GM08714 (cell line): Measurements from ENCODE around the gene CDR2.
"Not testable (repeated sequence)": the region's sequence is repeated elsewhere in the genome, so short reads cannot be mapped to it uniquely, and the experiment has no call there.

Experiments
- H3K4me3 ChIP-seq: fragments of 200-500 bp; sonication (Bioruptor generic); 2 replicates; pipeline ENCODE4 v1.5.1; 2014; ENCODE audit warnings: mild to moderate bottlenecking, low read length, inconsistent platforms
- ZNF274 ChIP-seq: IDR thresholded peaks from 2 replicates; pipeline ENCODE4 v1.6.1; 2012; ENCODE audit warnings: mild to moderate bottlenecking, low read depth, low read length

CDR2 gene

DNA sequence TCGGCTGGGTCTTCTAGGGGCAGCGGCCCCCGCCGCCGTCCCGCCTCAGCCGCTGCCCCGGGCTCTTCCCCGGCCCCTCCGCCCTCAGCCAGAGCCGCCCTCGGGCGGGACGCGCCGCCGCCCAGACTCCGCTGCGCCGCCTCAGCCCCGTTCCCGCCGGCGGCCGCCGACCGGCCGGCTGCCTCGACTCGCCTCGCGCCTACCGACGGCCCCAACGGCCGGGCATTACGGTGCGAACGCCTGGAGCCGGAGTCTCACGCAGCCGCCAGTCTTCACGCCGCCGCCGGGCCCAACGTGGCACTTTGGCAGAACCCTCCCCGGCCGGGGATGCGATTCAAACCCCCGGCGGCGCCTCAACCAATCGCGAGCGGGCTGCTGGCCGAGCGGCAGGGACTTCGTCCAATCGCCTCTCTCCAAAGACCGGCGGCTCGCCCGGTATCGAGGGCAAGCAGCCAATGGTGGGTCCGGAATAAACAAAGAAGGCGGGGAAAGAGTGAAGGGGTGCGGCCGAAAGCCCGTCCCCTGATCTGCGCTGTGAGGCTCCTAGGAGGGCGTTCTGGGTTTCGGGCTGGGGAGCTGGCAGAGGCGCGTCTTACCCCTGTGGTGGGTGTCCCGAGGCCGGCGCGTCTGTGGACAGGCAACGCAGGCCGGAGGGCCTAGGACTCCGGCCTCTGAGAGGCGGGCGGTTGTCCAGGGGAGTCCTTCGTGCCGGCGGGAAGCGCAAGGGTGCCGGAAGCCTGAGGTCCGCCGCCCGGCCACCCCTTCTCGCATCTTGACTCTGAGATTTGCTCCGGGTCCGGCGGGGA is at the start of gene CDR2:
Gene CDR2, minus strand, starts transcription at position 309 of the 806 bp plus-strand sequence. CDS start 310 bp downstream, outside the sequence.
- TF ChIP-seq ZNF274, result no peak

DNA sequence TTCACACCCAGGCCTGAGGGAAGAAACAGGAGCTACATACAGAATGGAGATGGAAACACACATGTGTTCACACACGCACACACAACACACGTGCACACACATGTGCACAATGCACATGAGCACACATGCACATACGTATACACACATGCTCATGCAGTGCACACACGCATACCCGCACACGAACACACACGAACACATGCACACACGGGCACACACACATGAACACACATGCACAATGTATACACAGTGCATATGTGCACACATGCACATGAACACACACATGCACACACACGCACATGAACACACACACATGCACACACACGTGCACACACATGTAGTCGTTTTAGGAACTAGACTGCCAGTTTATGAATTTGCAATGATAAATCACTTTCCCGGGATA is 49.3 kb upstream of the CDR2 start:
- H3K4me3 ChIP-seq, result no peak overlapping the region
- TF ChIP-seq ZNF274, result no peak

More for the DNA sequence above, at the start of gene CDR2:
- H3K4me3 ChIP-seq, result peak within 1 kb of the TSS; percentile 78

DNA sequence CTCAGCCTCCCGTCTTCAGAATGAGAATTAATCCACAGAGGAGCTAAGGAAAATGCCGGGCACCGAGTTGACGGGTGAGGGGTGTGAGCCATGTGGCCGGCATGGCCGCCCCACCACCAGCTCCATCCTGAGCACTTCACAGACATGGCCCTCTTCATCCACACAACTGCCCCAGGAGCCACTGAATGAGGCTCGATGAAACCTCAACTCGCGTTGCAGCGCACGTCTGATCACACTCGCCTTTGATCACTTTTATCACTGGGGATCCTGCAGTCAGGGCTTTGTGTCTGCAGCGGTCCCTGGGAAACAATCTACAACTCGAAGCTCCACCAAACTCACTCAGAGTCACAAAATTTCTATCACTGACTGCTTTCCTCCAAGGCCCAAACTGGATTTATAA is 46.7 kb upstream of the CDR2 start:
- no peak for TF ChIP-seq ZNF274
- H3K4me3 ChIP-seq, result no peak overlapping the region

DNA sequence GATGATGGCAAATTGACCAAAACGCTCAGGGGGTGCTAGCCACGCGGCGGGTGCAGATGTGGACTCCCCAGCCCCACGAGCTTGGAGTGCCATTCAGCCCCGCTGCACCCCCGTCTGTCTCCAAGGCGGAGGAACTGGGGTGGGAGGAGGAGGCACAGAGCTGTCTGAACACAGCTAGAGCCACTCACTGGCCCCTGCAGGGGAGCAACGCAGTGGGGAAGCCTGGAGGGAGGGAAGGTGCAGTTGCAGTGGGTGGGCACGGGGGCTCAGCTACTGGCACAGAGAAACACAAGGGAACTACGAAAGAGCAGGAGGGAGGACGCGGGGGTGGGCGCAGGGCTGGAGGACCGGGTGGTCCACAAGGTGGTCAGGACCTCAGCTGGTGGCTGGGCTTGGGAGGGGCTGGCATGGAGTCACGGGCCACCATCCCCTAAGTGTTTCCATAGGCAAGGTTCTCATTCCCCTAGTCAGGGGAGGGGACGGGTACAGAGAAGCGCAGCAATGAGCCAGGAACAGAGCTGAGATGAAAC is 46.3 kb upstream of the CDR2 start:
- H3K4me3 ChIP-seq, result no peak overlapping the region
- no peak for TF ChIP-seq ZNF274

DNA sequence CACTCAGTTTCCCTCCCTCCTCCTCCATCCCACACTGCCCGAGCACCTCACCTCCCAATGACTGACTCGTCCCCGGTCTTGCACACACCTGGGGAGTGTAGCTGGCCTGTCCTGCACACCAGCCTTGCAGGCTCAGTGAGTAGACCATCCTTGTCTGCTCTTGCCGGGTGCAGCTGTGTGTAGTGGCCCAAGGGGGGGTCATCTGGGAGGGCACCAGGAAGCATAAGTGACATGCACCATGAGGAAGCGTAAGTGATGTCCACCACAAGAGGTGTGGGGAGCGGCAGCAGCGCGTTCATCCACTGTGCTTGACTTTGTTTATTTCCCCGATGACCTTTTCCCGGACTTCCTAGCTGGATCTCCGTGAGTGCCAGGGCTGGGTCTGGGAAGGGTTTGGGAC is 45.5 kb upstream of the CDR2 start:
- no peak for TF ChIP-seq ZNF274
- no peak overlapping the region for H3K4me3 ChIP-seq

DNA sequence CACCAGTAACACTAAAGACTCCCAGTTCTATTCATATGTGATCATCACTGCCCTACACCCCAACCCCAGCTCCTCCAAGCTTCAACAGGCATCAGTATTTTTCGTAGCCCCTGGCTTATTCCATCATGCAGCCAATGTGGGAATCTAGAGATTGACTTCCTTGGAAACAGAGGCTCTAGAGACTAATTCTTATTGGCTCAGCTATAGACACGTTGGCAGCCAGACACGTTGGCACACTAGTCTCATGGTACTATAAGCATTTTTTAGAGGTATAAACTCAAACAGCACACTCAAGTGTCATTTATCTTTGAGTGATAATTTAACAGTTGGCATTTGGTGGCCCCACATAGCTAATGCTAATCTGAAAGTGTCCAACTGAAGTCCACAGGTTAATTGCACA is 44.4 kb upstream of the CDR2 start:
- no peak for TF ChIP-seq ZNF274
- no peak overlapping the region for H3K4me3 ChIP-seq

DNA sequence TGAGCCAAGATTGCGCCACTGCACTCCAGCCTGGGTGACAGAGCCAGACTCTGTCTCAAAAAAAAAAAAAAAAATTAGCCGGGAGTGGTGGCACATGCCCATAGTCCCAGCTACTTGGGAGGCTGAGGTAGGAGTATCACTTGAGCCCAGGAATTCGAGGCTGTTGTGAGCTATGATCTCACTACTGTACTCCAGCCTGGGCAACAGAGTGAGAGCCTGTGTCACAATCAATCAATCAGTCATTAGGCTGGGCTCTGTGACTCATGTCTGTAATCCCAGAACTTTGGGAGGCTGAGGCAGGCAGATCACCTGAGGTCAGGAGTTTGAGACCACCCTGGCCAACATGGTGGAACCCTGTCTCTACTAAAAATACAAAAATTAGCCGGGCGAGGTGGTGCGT is 43.4 kb upstream of the CDR2 start:
- not testable (repeated sequence) for H3K4me3 ChIP-seq

DNA sequence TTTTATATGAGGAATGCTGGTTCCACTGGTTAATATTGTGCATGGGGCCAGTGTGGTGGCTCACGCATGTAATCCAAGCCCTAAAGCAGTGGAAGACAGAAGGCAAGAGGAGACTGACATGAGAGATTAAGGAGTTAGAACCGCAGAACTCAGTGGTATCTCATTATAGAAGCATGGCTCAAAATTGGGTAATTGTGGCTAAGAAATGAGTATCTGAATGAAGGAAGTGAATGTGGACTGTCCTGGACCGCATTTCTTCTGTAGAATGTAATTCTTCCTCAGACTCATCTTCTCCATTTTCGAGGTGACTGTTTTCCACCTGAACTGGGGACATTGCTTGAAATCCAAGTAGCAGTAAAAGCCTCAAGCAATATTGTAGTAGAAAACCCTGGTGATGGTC is 42.6 kb upstream of the CDR2 start:
- TF ChIP-seq ZNF274, result no peak
- no peak overlapping the region for H3K4me3 ChIP-seq

DNA sequence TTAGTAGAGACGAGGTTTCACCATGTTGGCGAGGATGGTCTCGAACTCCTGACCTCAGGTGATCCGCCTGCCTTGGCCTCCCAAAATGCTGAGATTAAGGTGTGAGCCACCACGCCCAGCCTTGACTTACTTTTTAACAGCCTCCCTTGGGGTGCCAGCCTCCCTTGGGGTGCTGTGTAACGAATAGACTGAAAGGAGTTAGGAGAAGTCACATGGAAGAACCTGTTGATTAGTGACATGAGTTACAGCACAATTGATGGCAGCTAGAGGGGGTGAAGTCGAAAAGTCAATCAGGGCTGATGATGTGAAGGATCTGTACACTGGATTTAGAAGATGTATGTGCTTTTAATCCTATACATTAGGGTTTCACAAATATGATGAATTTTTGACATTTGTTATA is 39.4 kb upstream of the CDR2 start:
- TF ChIP-seq ZNF274, result no peak
- no peak overlapping the region for H3K4me3 ChIP-seq

DNA sequence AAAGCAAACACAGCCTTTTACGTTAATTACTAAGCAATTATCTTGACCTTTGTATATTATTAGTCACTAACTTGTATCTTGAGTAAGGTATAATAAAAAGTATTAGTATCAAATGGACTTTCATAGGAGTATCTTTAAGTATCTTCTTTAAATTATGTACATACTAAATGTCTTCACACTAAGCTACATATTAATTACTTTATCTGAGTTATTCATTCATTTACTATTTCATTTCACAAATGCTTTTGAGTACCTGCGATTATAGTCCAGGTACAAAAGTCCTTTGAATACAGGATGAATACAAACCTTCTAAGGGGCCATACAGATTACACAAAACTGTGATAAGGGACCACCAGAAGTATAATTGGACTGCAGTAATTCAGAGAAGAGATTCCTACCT is 33.1 kb upstream of the CDR2 start:
- no peak for TF ChIP-seq ZNF274

DNA sequence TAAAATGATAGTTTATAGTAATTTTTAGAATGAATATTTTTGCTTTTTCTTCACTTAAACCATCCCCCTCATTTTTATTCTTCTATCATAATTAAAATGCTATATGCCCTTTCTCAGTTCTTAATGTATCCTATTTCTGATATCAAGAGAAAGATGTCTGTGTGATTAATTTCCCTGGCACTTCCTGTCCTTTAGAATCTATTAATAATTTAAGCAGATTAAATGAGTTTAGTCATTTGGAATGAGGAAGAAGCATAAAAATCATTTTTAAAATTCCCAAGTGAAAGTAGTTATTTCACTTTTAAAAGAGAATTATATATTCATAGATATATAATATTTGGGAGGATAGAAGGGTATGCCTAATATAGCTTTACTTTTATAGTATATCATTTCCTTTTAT is 27.8 kb upstream of the CDR2 start:
- no peak overlapping the region for H3K4me3 ChIP-seq
- TF ChIP-seq ZNF274, result no peak

More for the DNA sequence above, 33.1 kb upstream of the CDR2 start:
- H3K4me3 ChIP-seq, result no peak overlapping the region

DNA sequence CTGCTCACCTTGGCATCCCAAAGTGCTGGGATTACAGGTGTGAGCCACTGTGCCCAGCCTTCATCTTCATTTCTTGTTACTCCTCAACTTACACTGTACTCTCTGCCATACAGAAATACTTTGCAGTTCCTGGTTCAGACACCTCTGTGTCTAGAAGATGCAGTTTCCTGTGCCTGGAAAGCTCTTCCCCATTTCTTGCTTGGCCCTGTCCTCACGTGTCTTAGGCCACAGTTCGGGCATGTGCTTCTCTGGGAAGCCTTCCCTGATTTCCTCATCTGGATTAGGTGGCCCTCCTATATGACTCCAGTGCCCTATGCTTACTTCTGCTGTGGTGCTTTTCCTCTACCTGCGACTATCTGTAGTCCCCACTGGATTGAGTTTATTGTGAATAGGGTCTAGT is 26.5 kb upstream of the CDR2 start:
- TF ChIP-seq ZNF274, result no peak
- H3K4me3 ChIP-seq, result no peak overlapping the region

DNA sequence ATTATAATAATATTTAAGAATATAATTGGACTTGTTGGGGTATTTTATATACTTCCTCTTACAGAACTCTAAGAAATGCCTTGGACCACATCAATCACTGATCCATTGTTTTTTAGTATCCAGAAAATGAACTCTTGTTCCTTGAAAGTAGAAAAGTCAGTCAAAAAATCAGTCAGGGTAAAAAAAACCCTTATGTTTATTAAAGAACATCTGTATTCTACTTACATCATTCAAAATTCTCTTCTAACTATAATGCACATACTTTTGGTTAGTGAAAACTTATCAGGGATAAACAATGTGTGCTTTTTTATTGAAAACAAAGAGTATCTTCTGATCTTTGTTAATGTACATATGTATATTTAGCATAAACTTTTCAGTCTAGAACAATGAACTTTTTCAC is 23.5 kb upstream of the CDR2 start:
- TF ChIP-seq ZNF274, result no peak
- no peak overlapping the region for H3K4me3 ChIP-seq

DNA sequence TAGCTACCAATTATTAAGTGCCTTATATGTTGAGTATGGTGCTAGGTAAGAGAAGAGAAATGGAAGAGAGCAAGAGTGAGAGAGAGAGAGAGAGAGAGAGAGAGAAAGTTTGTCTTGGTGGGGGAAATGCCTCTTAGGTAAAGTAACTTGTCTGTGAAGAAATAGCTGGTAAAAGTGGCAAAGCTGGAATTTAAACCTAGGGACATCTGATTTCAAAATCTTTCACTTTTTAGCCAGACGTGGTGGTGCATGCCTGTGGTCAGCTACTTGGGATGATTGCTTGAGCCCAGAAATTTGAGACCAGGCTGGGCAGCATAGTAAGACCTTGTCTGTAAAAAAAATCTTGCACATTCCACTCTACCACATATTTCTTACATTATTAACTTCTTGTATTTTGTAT is 23.0 kb upstream of the CDR2 start:
- TF ChIP-seq ZNF274, result no peak
- H3K4me3 ChIP-seq, result no peak overlapping the region

DNA sequence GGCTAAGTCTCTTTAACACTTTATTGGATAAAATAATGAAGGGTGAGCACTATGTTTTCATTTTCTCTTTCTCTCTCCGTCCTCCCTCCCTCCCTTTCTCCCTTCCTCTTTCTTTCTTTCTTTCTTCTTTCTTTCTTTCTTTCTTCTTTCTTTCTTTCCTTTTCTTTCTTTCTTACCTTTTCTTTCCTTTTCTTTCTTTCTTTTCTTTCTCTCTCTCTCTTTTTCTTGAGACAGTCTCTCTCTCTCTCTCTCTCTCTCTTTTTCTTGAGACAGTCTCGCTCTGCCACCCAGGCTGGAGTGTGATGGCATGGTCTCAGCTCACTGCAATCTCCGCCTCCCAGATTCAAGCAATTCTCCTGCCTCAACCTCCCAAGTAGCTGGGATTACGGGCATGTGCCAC is 21.5 kb upstream of the CDR2 start:
- H3K4me3 ChIP-seq, result no peak overlapping the region
- no peak for TF ChIP-seq ZNF274

DNA sequence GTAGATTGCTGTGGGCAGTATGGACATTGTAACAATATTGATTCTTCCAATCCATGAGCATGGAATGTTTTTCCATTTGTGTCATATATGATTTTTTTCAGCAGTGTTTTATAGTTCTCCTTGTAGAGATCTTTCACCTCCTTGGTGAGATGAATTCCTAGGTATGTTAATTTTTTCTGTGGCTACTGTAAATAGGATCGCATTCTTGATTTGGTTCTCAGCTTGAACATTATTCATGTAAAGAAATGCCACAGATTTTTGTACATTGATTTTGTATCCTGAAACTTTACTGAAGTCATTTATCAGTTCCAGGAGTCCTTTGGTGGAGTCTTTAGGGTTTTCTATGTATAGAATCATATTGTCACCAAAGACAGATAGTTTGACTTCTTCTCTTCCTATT is 19.7 kb upstream of the CDR2 start:
- H3K4me3 ChIP-seq, result no peak overlapping the region
- TF ChIP-seq ZNF274, result no peak

DNA sequence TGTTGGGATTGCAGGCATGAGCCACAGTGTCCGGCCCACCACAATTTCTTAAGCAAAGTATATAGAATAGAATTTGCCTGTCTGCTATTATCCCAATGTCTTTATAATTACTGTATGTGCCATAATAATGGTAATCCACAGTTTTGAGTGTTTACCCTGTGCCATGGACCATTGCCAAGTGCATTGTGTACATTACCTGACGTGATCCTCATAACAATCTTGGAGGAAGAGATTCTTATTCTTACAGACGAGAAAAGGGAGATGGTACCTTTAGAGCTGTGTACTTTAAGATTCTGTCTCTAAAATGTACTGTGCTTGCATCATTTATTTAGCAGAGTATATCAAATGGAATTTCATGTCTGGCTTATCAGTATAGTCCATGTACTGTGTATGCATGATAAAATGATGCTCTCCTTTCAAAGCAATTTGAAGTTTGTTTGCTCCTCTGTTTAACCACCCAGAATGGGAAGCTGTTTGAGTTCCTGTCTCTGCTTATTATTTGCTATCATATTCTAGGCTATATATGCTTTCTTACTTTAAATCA is 13.8 kb upstream of the CDR2 start:
- TF ChIP-seq ZNF274, result no peak
- H3K4me3 ChIP-seq, result no peak overlapping the region
